ENCODE measurements around the gene TIMP2.

The TIMP2 gene

DNA sequence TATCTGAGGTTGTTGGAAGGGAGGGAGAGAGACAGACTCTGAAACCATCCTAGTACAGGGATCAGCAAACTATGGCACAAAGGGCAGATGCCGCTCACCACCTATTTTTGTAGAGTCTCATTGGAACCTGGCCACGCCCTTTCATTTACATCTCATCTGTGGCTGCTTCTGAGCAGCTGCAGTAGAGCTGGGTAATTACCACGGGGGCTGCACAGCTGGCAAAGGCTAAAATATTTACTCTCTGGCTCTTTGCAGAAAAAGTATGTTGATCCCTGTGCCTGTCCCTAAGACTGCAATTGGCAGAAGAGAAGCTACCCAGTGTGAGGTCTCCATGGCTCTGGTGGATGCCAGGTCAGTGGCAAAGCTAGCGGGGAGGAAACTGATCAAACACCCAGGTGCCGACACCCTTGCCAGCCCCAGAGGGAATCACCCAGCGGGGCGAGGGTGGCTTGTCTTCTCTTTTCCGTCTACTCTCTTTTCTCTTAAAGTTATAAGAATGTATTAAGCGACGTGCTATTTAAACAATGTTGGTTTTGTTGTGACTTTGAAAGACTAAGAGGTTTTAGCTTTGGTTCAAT, 36.2 kb downstream of the TIMP2 start:
- no peak overlapping the region for H3K4me3 ChIP-seq (ENCODE audit: low read depth, low read length)
- DNase-seq (ENCODE audit: low read depth): no peak
- TF ChIP-seq, protein P1, sequence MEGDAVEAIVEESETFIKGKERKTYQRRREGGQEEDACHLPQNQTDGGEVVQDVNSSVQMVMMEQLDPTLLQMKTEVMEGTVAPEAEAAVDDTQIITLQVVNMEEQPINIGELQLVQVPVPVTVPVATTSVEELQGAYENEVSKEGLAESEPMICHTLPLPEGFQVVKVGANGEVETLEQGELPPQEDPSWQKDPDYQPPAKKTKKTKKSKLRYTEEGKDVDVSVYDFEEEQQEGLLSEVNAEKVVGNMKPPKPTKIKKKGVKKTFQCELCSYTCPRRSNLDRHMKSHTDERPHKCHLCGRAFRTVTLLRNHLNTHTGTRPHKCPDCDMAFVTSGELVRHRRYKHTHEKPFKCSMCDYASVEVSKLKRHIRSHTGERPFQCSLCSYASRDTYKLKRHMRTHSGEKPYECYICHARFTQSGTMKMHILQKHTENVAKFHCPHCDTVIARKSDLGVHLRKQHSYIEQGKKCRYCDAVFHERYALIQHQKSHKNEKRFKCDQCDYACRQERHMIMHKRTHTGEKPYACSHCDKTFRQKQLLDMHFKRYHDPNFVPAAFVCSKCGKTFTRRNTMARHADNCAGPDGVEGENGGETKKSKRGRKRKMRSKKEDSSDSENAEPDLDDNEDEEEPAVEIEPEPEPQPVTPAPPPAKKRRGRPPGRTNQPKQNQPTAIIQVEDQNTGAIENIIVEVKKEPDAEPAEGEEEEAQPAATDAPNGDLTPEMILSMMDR (IDR thresholded peaks at IDR 0.05; ENCODE audit: insufficient read depth, low read depth, low read length, missing control alignments): no peak

DNA sequence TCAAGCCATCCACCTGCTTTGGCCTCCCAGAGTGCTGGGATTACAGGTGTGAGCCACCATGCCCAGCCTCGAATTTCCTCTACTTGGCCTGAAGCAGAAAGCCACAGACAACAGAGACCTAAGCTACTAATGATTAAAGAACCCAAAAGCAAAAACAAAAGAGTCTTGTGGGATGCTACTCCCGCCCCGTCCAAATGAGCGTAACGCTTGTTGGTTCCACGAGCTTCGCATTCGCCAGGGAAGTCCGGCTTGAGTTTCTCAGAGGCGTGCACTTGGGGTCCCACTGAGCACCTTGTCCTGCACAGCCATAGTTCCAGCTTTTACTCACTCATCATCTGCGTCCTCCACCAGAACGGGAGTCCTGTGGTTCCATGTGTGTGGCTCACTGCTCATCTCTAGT, 38.2 kb downstream of the TIMP2 start:
- H3K4me3 ChIP-seq (ENCODE audit: low read depth, low read length): no peak overlapping the region
- TF ChIP-seq, protein P1 (IDR thresholded peaks at IDR 0.05; ENCODE audit: insufficient read depth, low read depth, low read length, missing control alignments): no peak
- DNase-seq (ENCODE audit: low read depth): no peak

DNA sequence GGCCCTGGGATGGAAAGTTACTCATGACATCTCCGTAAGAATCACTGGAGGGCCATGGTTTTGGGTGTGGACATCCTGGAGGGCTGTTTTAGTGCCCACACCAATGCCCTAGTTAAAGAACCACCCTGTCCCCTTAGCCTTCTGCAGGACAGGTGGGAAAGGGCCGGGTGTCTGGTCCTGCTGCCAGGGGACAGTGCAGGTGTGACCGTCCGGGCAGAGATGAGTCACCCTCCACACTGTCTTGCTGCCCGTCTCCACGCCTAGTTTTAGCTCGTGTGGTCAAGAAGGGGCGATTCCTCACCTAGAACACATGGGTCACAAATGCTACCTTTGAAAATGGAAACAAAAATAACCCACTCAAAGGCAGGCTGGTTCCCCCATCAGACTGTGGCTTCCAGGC, 39.2 kb downstream of the TIMP2 start:
- TF ChIP-seq, protein P1 (IDR thresholded peaks at IDR 0.05; ENCODE audit: insufficient read depth, low read depth, low read length, missing control alignments): no peak
- no peak overlapping the region for H3K4me3 ChIP-seq (ENCODE audit: low read depth, low read length)
- DNase-seq (ENCODE audit: low read depth): no peak

DNA sequence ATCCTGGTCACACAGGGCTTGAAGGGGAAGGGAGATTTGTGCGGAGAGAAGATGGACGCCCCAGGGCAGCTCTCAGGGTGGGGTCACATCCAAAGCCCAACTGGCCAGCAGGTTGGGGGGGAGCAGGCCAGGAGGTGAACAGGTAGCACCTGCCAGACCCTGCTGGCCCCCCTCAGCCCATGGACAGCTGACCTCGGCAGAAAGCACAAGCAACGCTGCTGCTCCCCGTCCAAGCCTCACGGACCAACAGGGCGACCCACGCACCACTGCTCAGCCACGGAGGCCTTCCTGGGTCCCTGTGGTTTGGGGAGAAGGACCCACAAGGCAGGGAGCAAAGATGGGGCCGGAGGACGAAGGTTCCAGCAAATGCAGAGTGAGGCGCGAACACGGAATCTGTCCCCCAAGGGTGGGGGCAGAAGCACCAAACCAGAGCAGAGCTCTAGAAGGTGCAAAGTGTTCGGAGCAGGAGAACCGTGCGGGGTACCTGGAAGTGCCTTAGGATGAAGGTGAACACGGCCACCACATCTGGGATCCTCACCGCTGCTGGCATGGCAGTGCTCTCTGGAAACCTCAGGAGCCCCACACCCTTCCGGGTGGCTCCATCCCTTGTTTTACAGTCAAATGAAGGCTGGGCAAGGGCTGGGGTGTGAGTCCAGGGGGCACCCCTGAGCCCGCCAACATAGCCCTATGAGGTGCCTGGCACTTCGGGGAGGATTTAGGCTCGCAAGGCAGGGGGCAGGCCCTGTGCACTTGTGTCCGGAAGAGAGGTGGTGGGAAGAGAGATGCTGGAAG, 40.1 kb downstream of the TIMP2 start:
- no peak for DNase-seq (ENCODE audit: low read depth)
- H3K4me3 ChIP-seq (ENCODE audit: low read depth, low read length): no peak overlapping the region
- TF ChIP-seq, protein P1 (IDR thresholded peaks at IDR 0.05; ENCODE audit: insufficient read depth, low read depth, low read length, missing control alignments): no peak

DNA sequence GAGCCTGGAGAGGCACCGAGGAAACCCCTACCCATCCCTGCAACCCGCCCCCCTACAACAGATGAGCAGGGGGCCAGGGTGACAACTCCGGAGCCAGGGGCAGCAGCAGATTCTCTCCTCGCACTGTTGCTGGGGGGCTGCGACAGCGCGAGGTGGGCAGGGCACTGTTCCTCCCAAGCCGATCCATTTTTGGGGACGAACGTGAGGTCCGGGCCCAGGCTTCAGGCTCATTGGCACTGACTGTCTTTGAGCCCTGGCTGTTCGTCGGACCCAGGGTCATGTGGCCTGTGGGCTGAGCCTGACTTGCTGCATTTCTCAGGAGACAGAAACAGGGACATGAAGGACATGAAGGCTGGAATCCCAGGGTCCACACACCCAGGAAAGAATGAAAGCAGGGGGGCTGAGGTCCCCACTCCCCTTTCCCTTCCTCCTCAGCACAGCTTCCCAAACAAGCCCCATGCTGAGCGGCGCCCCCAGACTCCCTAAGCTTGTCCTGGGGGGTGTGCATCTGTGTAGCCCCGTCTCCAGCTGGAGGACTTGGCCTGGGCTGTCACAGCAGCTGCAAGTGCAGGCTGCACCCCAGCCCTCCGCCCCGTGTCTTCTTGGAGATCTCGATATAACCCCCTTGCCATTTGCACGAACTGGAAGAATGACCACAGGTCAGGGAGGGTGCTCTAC, 40.9 kb downstream of the TIMP2 start:
- TF ChIP-seq, protein P1 (IDR thresholded peaks at IDR 0.05; ENCODE audit: insufficient read depth, low read depth, low read length, missing control alignments): no peak
- no peak for DNase-seq (ENCODE audit: low read depth)
- H3K4me3 ChIP-seq (ENCODE audit: low read depth, low read length): no peak overlapping the region

DNA sequence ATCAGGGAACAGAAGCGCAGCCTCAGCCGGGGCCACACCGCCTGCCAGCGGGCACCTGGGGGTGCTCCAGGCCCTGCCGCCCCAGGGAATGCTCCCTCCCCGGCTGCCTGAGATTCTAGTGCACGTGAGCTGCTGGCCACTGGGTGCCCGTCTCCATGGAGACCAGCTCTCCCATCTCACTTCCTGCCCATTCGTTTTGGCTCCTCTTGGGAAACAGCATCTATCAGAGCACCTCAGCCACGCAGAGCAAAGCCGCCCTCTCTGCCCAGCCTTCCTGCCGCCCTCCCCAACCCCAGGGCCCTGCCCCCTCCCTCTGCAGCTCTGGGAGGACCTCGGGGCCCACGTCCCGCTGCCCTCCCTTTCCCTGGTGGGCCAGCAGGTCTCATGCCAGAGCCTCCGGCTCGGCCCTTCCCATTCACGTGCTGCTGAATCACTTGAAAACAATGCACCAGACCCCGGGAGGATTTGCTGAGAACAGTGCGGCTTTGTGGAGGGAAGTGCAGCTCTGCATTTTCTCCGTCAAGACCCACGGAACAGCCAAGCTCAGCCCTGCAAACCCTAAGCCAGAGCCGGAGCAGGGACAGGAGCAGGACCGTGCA, 41.6 kb downstream of the TIMP2 start:
- DNase-seq (ENCODE audit: low read depth): no peak
- H3K4me3 ChIP-seq (ENCODE audit: low read depth, low read length): no peak overlapping the region
- TF ChIP-seq, protein P1 (IDR thresholded peaks at IDR 0.05; ENCODE audit: insufficient read depth, low read depth, low read length, missing control alignments): no peak
